A549 treated with CpdA at 1 μM for 4 hours (cell line): ENCODE data around the gene BBS5. TPM values are rescaled to one million over a fixed set of nuclear protein-coding genes. Genes with fewer than 3 reads are reported as not detected.

ENCODE experiments used
- total RNA-seq: library from RNA; stranded (reverse); fragments of 200-300 nt; extraction: Qiagen RNA extraction; gene quantifications from 5 replicates; pipeline ENCODE4 v1.2.3, GENCODE V29; 2022; ENCODE audit warnings: low read depth

BBS5 gene
- total RNA-seq = 5.6 to 6.4 TPM (median 5.8 TPM) in 5 replicates

GRCh38 chr2:169479257-169480078 is at the start of gene BBS5:
Gene BBS5, plus strand, starts transcription at chr2:169479494. Its CDS starts 60 bp downstream, at chr2:169479554.

GRCh38 chr2:169509298-169509885 is 30.1 kb downstream of the BBS5 start, which contains the start of gene KLHL41:
Gene KLHL41, plus strand, starts transcription at chr2:169509702. Its CDS starts 77 bp downstream, at chr2:169509779.

Other genes starting within 250 kb of the BBS5 start
- under 0.01 to 0.03 TPM (median 0.02 TPM) in 3 of 5 replicates, not detected in the others for gene LRP2, start 117.0 kb upstream of the BBS5 start, total RNA-seq
- gene KLHL41, start 30.2 kb downstream of the BBS5 start, total RNA-seq = 0.15 to 0.76 TPM (median 0.45 TPM) in 4 of 5 replicates, not detected in the other
- gene FASTKD1, start 94.4 kb downstream of the BBS5 start, total RNA-seq = 20.3 to 25.3 TPM (median 23.8 TPM) in 5 replicates
- gene PPIG, start 104.9 kb downstream of the BBS5 start, total RNA-seq = 33.5 to 58.6 TPM (median 43.4 TPM) in 5 replicates
- 0.27 to 0.64 TPM (median 0.33 TPM) in 5 replicates for gene CFAP210, start 214.9 kb downstream of the BBS5 start, total RNA-seq
- gene PHOSPHO2, start 215.0 kb downstream of the BBS5 start, total RNA-seq = 3.0 to 4.2 TPM (median 3.4 TPM) in 5 replicates